Ureter (tissue), 1 donor: ENCODE measurements around the gene CACNA1E. TPM values are rescaled to one million over a fixed set of nuclear protein-coding genes. Genes with fewer than 3 reads are reported as not detected.

ENCODE experiments used
- DNase-seq: peaks from one replicate; pipeline ENCODE4 v3.0.0-alpha.2; 2020; ENCODE audit warnings: low spot score
- total RNA-seq: library from RNA; stranded (reverse); gene quantifications from one replicate; pipeline ENCODE4 v1.2.4, GENCODE V29; 2023
- donor health status: DM: yes; HTN: yes; CAD: no.

Gene CACNA1E
- total RNA-seq, 1 donor from 2014 or later = not detected

DNA sequence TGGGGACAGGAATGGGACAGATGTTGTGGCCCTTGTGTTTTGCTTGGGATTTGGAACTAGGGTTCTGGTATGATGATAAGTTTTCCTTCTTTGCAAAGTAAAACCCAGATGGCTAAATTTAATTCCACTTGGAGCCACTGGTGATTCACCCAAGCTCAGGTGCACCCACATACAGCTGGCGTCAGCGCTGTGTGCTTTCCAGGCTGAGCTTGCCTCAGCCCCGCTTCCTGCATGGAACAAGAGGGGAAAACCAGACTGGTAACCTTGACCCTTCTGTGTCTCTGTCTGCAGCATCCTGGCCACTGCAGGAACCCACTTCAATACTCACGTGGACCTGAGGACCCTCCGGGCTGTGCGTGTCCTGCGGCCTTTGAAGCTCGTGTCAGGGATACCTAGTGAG is 94.2 kb downstream of the CACNA1E start:
- DNase-seq = no peak

GRCh38 chr1:181583598-181583997 is 100.3 kb downstream of the CACNA1E start:
- DNase-seq = no peak

DNA sequence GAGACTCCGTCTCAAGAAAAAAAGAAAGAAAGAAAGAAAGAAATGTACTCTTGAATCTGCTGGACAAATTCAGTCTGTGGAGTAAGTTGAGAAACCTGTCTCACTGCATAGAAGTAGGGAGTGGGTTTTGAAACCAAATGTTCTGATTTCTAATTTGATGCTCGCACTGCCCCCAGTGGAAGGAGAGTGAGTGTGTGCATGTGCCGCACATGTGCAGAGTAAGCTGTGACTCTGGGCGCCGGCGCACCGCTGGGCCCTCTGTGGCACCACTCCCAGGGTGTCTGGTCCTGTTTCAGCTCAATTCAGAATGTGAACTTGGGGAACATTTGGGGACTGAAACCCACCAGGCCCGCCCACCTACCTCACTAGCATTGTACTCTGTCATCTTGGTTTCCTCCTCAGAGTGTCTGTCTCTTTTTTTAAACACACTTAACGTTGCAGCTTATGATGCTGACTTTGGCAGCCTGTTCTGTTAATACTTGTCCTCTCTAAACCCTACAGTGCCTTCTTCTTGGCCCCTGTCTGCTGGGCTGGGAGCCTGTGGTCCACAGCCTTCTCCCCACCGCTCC is 104.6 kb downstream of the CACNA1E start:
- no peak for DNase-seq

DNA sequence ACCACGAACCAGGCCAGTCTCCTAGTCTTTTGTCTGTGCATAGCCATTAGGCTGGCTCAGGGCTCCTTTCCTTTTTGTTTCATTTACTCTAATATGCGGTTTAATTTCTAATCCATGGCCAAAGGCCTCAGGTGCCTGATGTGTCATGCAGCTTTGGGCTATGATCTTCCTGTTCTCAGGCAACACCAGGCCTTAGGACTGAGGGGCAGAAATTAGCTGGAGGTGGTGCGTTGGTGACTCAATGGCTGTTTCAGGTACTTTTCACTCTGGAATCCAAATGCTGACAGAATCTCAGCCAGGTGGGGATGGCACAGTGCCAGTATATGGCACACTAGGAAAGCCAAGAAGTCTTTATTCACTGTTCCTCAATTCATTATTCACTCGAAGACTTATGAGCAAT is 105.3 kb downstream of the CACNA1E start:
- DNase-seq = no peak

- DNase-seq = no peak
Observed at GRCh38 chr1:181592255-181592859, 109.0 kb downstream of the CACNA1E start.

DNA sequence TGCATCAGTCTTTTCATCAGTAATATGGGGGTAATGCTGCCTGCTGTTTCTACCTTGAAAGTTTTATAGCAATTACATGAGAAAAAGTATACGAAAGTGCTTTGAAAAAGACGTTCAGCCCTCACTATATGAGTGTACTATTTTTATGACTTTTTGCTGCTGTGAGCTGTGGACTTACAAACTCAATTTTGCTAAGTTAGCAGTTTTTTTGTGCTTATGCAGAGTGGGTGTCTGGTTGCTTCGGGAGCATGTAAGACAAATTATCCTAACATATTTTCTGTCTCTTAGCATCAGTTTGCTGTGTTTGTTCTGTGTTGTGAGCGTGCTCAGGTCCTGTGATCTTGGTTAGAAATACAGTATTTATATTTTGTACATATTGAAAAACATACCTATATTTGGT is 109.7 kb downstream of the CACNA1E start:
- DNase-seq = no peak

DNA sequence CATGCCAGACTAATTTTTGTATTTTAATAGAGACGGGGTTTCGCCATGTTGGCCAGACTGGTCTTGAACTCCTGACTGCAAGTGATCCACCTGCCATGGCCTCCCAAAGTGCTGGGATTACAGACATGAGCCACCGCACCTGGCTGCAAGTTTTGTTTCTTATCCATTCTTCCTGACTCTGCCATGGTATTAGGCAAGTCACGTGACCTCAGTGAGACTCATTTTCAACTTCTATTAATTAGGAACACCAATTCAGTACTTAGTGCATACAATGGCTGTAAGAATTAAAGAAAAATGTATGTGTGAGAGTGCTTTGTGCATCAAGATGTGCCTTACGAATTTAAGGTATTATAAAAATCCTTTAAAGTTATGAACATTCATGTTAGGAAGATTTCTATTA is 111.2 kb downstream of the CACNA1E start:
- no peak for DNase-seq

DNA sequence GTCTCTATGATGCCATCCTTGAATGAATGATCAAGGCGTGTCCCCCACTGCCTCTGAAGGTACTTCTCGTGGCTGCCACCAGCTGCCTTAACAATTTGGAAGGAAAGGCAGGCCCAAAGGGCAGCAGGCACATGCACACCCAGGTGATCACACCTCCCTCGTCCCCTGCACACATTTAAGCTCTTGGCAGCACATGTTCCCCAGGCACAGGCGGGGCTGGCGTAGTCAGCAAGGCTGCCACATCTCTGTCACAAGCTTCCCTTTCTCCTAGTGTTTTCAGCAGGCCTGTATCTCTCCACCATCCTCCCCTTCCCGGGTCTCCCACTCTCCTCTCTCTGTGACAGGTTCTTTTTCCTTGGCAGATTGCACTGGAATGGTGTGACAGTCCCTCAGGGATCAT is 111.9 kb downstream of the CACNA1E start:
- DNase-seq = no peak

DNA sequence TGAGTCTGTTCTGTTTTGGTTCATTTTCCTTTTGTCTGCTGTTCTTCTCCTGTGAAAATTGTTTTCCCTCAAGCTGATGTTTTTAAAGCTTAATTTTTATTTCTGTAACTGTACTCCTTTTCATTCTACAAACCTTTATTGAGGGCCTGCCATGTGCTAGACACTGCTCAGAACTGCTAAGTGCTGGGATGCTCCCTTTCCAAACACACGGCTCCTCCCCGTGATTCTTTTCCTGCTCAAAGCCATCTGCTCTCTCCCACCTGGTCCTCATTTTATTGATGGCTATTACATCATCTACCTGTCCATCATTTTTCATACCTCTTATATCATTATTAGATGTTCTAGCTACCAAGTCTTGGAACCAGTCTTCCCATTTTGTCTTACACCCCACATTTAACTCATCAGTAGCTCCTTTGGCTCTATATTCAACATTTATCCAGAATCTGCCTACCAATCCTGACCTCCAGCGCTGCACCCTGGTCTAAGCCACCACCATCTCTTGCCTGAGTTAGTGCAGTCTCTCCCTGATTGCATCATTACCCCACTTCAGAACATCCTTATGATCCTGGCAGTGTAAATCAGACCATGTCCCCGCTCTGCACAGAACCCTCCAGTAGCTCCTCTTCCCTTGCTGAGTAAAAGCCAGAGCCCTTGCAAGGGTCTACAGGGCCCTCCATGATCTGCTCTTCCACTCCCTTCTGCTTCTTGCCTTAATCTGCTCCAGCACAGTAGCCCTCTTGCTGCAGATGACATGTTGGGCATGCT is 118.1 kb downstream of the CACNA1E start:
- no peak for DNase-seq

DNA sequence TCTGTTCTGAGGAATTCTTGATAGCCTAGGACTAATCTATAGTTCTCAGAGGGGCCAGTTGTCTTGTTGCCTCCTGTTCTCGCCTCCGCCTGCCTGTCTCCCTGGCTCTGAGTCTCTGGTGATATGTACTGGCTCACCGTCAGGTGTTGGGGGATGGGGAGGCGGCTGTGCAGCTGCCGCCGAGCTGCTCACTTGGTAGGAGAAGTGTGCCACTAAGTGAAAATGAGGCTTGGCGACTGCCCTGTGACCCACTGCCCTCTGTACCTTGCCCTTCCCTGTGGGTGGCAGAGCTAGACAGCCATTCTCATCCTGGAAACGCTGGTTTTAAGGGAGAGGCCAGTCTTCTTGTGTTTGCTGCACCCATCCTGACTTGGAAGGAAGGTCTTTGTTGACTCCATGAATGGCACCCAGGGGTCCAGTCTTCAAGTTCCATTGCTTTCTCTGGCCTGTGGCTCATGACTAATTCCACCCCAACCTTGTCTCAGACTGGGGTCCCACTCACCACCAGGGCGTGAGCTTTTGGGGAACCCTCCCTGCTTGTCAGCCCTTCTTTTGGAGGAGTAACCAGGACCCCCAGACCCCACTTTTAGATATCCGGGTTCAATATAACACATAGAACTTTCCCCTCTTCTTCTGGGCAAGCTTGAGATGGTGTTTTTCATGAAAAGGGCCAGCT is 120.6 kb downstream of the CACNA1E start:
- DNase-seq = no peak

DNA sequence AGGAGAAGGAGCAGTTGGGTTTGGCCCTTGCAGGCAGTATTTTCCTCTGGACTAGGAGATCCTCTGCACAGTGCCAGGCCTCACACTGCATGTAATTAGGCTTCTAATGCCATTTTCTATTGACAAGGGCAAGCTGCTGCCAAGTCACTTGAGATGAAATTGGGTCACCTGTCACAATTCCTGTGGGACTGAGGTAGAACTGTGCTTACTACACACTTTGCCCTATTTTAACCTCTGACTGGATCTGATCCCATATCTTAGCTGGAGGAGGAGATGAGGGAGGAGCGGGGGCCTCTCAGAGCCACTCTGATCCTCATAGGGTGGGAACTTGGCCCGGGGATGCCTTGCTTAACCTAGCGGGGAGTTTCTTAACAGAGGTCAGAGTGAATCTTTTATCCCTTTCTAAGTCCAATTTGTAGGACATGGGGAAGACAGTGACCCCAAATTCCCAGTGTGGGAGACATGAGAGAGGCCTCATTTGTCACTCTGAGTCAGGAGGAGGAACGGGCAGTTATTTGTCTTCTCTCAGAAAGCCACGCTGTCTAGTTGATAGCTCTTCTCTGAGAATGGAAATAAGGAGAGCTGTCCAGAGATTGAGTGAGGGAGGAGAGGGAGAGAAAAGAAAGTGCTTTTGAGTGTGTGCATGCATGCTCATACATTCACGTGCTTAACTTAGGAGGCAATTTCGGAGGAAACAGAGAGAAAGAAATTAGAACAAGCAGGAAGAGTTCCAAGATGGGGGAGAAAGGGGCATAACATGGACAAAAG is 121.3 kb downstream of the CACNA1E start:
- no peak for DNase-seq

GRCh38 chr1:181607524-181607923 is 124.2 kb downstream of the CACNA1E start:
- DNase-seq = no peak

- no peak for DNase-seq
Observed at GRCh38 chr1:181608386-181608785, 125.1 kb downstream of the CACNA1E start.

GRCh38 chr1:181608948-181609347 is 125.6 kb downstream of the CACNA1E start:
- DNase-seq = no peak

- DNase-seq = no peak
Observed at GRCh38 chr1:181612100-181612499, 128.8 kb downstream of the CACNA1E start.

DNA sequence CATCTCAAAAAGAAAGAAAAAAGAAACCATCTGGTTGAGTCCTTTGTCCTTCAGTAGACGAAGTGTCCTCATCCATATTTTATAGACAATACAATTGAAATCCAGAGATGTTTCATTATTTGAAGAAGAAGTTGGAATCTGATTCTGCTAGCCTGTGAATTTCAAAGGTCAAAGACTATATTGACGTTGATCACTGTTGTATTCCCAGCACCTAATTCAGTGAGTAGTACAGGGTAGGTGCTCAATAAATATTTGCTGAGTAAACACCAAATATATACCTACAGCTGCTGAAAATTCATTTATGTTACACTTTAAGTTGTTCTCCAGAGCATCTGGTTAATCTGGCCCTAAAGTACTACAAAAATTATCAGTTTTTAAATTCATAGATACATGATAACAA is 135.2 kb downstream of the CACNA1E start:
- DNase-seq = no peak

DNA sequence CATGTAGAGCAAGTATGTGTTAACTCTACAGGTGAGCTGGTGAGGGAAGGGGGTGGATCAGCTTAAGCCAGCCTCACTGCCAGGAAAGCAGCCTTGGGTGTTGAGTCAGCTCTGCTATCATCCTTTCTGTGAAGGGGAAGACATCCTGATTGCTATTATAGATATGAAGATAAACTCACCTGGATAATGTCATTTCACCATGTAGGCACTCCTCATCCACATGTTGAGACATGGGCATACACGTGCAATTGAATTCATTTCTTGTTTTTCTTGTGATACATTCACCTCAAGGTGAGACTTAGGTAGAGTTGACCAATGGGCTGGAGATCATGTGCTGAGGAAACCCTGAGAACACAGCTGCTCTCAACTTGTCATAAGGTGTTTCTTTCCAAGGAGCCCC is 136.9 kb downstream of the CACNA1E start:
- no peak for DNase-seq

DNA sequence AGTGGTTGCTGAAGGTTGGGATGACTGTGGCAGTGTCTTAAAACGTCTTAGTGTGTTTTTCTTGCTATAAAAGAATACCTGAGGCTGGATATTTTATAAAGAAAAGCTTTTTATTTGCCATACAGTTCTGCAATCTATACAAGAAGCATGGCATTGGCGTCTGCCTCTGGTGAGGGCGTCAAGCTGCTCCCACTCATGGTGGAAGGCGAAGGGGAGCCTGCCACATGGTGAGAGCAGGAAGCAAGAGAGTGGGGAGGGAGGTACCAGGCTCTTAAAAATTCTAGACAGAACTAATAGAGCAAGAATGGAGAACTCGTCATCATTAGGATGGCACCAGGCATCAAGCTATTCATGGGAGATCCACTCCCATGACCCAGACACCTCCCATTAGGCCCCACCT is 140.5 kb downstream of the CACNA1E start:
- no peak for DNase-seq

- no peak for DNase-seq
Observed at GRCh38 chr1:181626279-181626938, 143.1 kb downstream of the CACNA1E start.

DNA sequence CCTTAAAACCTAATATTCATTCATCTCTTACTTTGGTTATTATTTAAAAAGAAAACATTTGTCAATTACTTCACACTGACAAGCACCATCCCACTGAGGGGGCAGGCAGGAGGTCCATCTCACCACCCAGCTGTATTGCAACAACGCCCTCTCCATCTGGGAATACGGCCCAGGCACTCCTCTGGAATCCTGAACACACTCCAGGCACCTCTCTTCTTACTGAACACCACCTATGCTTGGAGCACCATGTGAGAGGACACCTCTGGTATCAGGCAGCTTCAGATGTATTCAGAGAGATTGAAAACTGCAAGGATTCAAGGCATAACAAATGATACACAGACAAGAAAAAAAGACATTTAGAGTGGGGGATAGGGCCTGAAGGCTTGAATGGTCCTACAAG is 147.1 kb downstream of the CACNA1E start:
- DNase-seq = no peak

DNA sequence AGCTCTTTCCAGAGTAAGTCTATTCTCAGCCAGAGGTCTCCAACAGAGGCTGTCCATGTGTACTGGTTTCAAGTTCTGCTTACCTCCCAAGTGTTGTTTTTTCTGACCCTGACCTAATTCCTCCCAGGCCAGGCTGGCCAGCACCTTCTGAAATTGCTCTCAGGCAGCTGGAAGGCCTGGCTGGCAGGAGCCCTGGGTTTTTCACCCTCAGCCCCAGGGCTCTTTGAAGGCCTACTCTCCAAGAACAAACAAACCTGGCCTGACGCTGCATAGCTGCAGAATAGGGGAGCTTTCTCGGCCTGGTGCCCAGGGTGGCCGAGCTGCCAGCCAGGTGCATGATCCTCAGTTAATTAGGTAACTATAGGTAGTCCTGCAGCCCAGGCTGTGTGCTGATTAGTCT is 147.5 kb downstream of the CACNA1E start:
- no peak for DNase-seq
